Neural cell (in vitro differentiated cells): ENCODE data around the gene CEP89. TPM values are rescaled to one million over a fixed set of nuclear protein-coding genes. Genes with fewer than 3 reads are reported as not detected.

Experiments
- H2AFZ ChIP-seq: fragments of 200-600, 300-800 bp; sonication (generic), shearing (Covaris generic); 2 replicates; pipeline ENCODE4 v1.6.0; 2014; ENCODE audit warnings: low read depth, mild to moderate bottlenecking, antibody characterized with exemption, low read length, moderate library complexity
- H3F3A ChIP-seq: fragments of 200-600 bp; shearing (Covaris generic); 2 replicates; pipeline ENCODE4 v1.6.1; 2016; ENCODE audit warnings: mild to moderate bottlenecking, moderate library complexity, mixed read lengths, antibody characterized with exemption, low read length; ENCODE audit not compliant: insufficient read depth, poor library complexity, severe bottlenecking
- H3K27ac ChIP-seq: fragments of 200-600, 300-800 bp; sonication (generic), shearing (Covaris generic); 2 replicates; pipeline ENCODE4 v1.5.1; 2014; ENCODE audit warnings: mild to moderate bottlenecking, low read length, moderate library complexity
- H3K27me3 ChIP-seq: fragments of 300-800, 200-600 bp; sonication (generic), shearing (Covaris generic); 2 replicates; pipeline ENCODE4 v1.6.0; 2014; ENCODE audit warnings: mild to moderate bottlenecking, low read depth, low read length, moderate library complexity; ENCODE audit not compliant: insufficient read depth
- H3K36me3 ChIP-seq: fragments of 300-800, 200-600 bp; sonication (generic), shearing (Covaris generic); 2 replicates; pipeline ENCODE4 v1.5.1; 2014; ENCODE audit warnings: mild to moderate bottlenecking, antibody characterized with exemption, low read length, moderate library complexity; ENCODE audit not compliant: insufficient read depth
- H3K4me2 ChIP-seq: fragments of 300-800, 200-600 bp; sonication (generic), shearing (Covaris generic); 2 replicates; pipeline ENCODE4 v1.6.0; 2014; ENCODE audit warnings: mild to moderate bottlenecking, low read length
- H3K4me3 ChIP-seq: fragments of 300-800, 200-600 bp; sonication (generic), shearing (Covaris generic); 2 replicates; pipeline ENCODE4 v1.5.1; 2014; ENCODE audit warnings: mild to moderate bottlenecking, low read length, moderate library complexity
- H3K79me2 ChIP-seq: fragments of 200-600 bp; shearing (Covaris generic); replicated peaks from 2 replicates; pipeline ENCODE4 v1.6.0; 2014; ENCODE audit warnings: mild to moderate bottlenecking, low read length, moderate library complexity; ENCODE audit not compliant: insufficient read depth
- H3K9ac ChIP-seq: fragments of 300-800, 200-600 bp; sonication (generic), shearing (Covaris generic); 2 replicates; pipeline ENCODE4 v1.6.1; 2016; ENCODE audit warnings: mild to moderate bottlenecking, low read length, mixed read lengths
- H3K9me2 ChIP-seq: fragments of 200-600 bp; shearing (Covaris generic); 2 replicates; pipeline ENCODE4 v1.6.1; 2016; ENCODE audit warnings: mild to moderate bottlenecking, low read length, mixed read lengths; ENCODE audit not compliant: insufficient read depth
- H3K9me3 ChIP-seq: fragments of 200-600, 300-800 bp; sonication (generic), shearing (Covaris generic); 2 replicates; pipeline ENCODE4 v1.6.1; 2016; ENCODE audit warnings: mild to moderate bottlenecking, mixed run types, low read length, moderate library complexity, mixed read lengths
- H4K20me1 ChIP-seq: fragments of 200-600 bp; shearing (Covaris generic); 2 replicates; pipeline ENCODE4 v1.6.1; 2016; ENCODE audit warnings: mild to moderate bottlenecking, mixed run types; ENCODE audit not compliant: insufficient read depth
- EP300 ChIP-seq: fragments of 450-650 bp; conservative IDR thresholded peaks from 2 replicates; pipeline ENCODE4 v1.6.1; 2014; ENCODE audit warnings: antibody characterized with exemption, mild to moderate bottlenecking, moderate library complexity; ENCODE audit not compliant: poor library complexity, severe bottlenecking
- EZH2 ChIP-seq: fragments of 200-600, 300-800 bp; shearing (Covaris generic), sonication (generic); IDR thresholded peaks from 2 replicates; pipeline ENCODE4 v1.6.1; 2014; ENCODE audit warnings: antibody characterized with exemption, low read length, borderline replicate concordance, mild to moderate bottlenecking; ENCODE audit not compliant: insufficient read depth, poor library complexity, severe bottlenecking
- MXI1 ChIP-seq: fragments of 450-650 bp; conservative IDR thresholded peaks from 2 replicates; pipeline ENCODE4 v1.6.1; 2014; ENCODE audit warnings: antibody characterized with exemption, mild to moderate bottlenecking; ENCODE audit not compliant: poor library complexity, severe bottlenecking
- POLR2AphosphoS5 ChIP-seq: IDR thresholded peaks from 2 replicates; pipeline ENCODE4 v1.6.1; 2012
- RAD21 ChIP-seq: fragments of 450-650 bp; conservative IDR thresholded peaks from 2 replicates; pipeline ENCODE4 v1.6.1; 2014; ENCODE audit warnings: antibody characterized with exemption, mild to moderate bottlenecking, moderate library complexity
- REST ChIP-seq: IDR thresholded peaks from 2 replicates; pipeline ENCODE4 v1.6.1; 2012; ENCODE audit warnings: borderline replicate concordance
- SMC3 ChIP-seq: fragments of 450-650 bp; conservative IDR thresholded peaks from 2 replicates; pipeline ENCODE4 v1.6.1; 2014; ENCODE audit warnings: antibody characterized with exemption, mild to moderate bottlenecking, moderate library complexity; ENCODE audit not compliant: poor library complexity
- TAF1 ChIP-seq: IDR thresholded peaks from 2 replicates; pipeline ENCODE4 v1.6.1; 2012; ENCODE audit warnings: low read depth
- polyA plus RNA-seq: library from polyadenylated mRNA; depleted of rRNA; stranded (reverse); fragments of >200 nt; gene quantifications from 2 replicates; pipeline ENCODE4 v1.2.3, GENCODE V29; 2014
- TF ChIP-seq, protein P1 (sequence below): fragments of 450-650 bp; IDR thresholded peaks from 2 replicates; pipeline ENCODE4 v1.5.1; 2014; ENCODE audit warnings: antibody characterized with exemption, mild to moderate bottlenecking, moderate library complexity; ENCODE audit not compliant: poor library complexity, severe bottlenecking

CEP89 gene
- polyA plus RNA-seq, 1 donor from 2014 or later: 24.1 TPM

GRCh38 chr19:32865326-32865725 is 106.4 kb downstream of the CEP89 start:
- no peak overlapping the region for H3K4me3 ChIP-seq
- H2AFZ ChIP-seq: no peak overlapping the region
- TF ChIP-seq MXI1 (no peak), TAF1 (no peak), EP300 (no peak), EZH2 (no peak), POLR2AphosphoS5 (no peak), REST (no peak), SMC3 (no peak), RAD21 (no peak)
- TF ChIP-seq, protein P1, sequence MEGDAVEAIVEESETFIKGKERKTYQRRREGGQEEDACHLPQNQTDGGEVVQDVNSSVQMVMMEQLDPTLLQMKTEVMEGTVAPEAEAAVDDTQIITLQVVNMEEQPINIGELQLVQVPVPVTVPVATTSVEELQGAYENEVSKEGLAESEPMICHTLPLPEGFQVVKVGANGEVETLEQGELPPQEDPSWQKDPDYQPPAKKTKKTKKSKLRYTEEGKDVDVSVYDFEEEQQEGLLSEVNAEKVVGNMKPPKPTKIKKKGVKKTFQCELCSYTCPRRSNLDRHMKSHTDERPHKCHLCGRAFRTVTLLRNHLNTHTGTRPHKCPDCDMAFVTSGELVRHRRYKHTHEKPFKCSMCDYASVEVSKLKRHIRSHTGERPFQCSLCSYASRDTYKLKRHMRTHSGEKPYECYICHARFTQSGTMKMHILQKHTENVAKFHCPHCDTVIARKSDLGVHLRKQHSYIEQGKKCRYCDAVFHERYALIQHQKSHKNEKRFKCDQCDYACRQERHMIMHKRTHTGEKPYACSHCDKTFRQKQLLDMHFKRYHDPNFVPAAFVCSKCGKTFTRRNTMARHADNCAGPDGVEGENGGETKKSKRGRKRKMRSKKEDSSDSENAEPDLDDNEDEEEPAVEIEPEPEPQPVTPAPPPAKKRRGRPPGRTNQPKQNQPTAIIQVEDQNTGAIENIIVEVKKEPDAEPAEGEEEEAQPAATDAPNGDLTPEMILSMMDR: no peak
- no peaks in the 10 kb centered on the region for H4K20me1 ChIP-seq
- H3K9me3 ChIP-seq: no peaks in the 10 kb centered on the region
- H3K27ac ChIP-seq: no peak overlapping the region
- no peaks in the 10 kb centered on the region for H3K36me3 ChIP-seq
- H3K9ac ChIP-seq: no peak overlapping the region
- no peaks in the 10 kb centered on the region for H3K79me2 ChIP-seq
- H3K9me2 ChIP-seq: no peaks in the 10 kb centered on the region
- H3K27me3 ChIP-seq: no peaks in the 10 kb centered on the region
- no peak overlapping the region for H3K4me2 ChIP-seq
- H3F3A ChIP-seq: no peaks in the 10 kb centered on the region

- Histone ChIP-seq H3K9me2 (no peaks in the 10 kb centered on the region), H4K20me1 (no peaks in the 10 kb centered on the region), H3K36me3 (no peaks in the 10 kb centered on the region), H3K79me2 (no peaks in the 10 kb centered on the region), H2AFZ (no peak overlapping the region), H3F3A (no peaks in the 10 kb centered on the region), H3K9ac (no peak overlapping the region), H3K27ac (no peak overlapping the region), H3K4me3 (no peak overlapping the region), H3K4me2 (no peak overlapping the region), H3K27me3 (no peaks in the 10 kb centered on the region), H3K9me3 (no peaks in the 10 kb centered on the region)
- TF ChIP-seq MXI1 (no peak), EZH2 (no peak), POLR2AphosphoS5 (no peak), TAF1 (no peak), REST (no peak), RAD21 (no peak), EP300 (no peak), SMC3 (no peak)
- TF ChIP-seq, protein P1: no peak
These were observed 107.3 kb downstream of the CEP89 start for GRCh38 chr19:32864318-32865007.
